HEK293T (cell line): ENCODE measurements around the gene C1QTNF1.

Source experiments
- CTCF ChIA-PET: fragments of 350-600 bp; formaldehyde crosslinking; extraction: SDS; loops from one replicate; lab custom pipeline; 2021; ENCODE audit warnings: antibody characterized with exemption, inconsistent platforms; lab: Yijun Ruan, JAX
- POLR2A ChIA-PET: fragments of 350-600 bp; formaldehyde crosslinking; extraction: SDS; loops from one replicate; lab custom pipeline; 2020; ENCODE audit warnings: antibody characterized with exemption, inconsistent platforms; lab: Yijun Ruan, JAX
- DNase-seq: peaks from one replicate; pipeline ENCODE4 v3.0.0; 2012; ENCODE audit warnings: mixed read lengths; ENCODE audit errors: extremely low spot score
- ARNT ChIP-seq: fragments of 450-650 bp; IDR thresholded peaks from 2 replicates; pipeline ENCODE4 v1.6.1; 2017; ENCODE audit warnings: mild to moderate bottlenecking
- BHLHE40 ChIP-seq: fragments of 450-650 bp; IDR thresholded peaks from 2 replicates; pipeline ENCODE4 v1.6.1; 2016; ENCODE audit warnings: mild to moderate bottlenecking, moderate library complexity, borderline replicate concordance
- CTBP1 ChIP-seq: fragments of 450-650 bp; IDR thresholded peaks from 2 replicates; pipeline ENCODE4 v1.6.1; 2016; ENCODE audit warnings: borderline replicate concordance
- ELF4 ChIP-seq: fragments of 450-650 bp; IDR thresholded peaks from 2 replicates; pipeline ENCODE4 v1.6.1; 2017; ENCODE audit warnings: antibody characterized with exemption
- FOXA1 ChIP-seq: fragments of 450-650 bp; IDR thresholded peaks from 2 replicates; pipeline ENCODE4 v1.6.1; 2016; ENCODE audit warnings: mild to moderate bottlenecking
- FOXK2 ChIP-seq: fragments of 450-650 bp; IDR thresholded peaks from 2 replicates; pipeline ENCODE4 v1.6.1; 2016; ENCODE audit warnings: mild to moderate bottlenecking
- FOXM1 ChIP-seq: fragments of 450-650 bp; IDR thresholded peaks from 2 replicates; pipeline ENCODE4 v1.6.1; 2017; ENCODE audit warnings: mild to moderate bottlenecking, borderline replicate concordance
- HDGF ChIP-seq: fragments of 450-650 bp; IDR thresholded peaks from 2 replicates; pipeline ENCODE4 v1.6.1; 2017; ENCODE audit warnings: antibody characterized with exemption, borderline replicate concordance
- L3MBTL2 ChIP-seq: fragments of 450-650 bp; conservative IDR thresholded peaks from 2 replicates; pipeline ENCODE4 v1.6.1; 2016; ENCODE audit warnings: mild to moderate bottlenecking
- LEF1 ChIP-seq: fragments of 450-650 bp; IDR thresholded peaks from 2 replicates; pipeline ENCODE4 v1.6.1; 2017; ENCODE audit warnings: mild to moderate bottlenecking, borderline replicate concordance
- NFRKB ChIP-seq: fragments of 450-650 bp; IDR thresholded peaks from 2 replicates; pipeline ENCODE4 v1.6.1; 2016; ENCODE audit warnings: mild to moderate bottlenecking, moderate library complexity
- PKNOX1 ChIP-seq: fragments of 450-650 bp; IDR thresholded peaks from 2 replicates; pipeline ENCODE4 v1.6.1; 2016
- SP1 ChIP-seq: fragments of 450-650 bp; IDR thresholded peaks from 2 replicates; pipeline ENCODE4 v1.6.1; 2017
- SUZ12 ChIP-seq: fragments of 450-650 bp; IDR thresholded peaks from 2 replicates; pipeline ENCODE4 v1.6.1; 2016; ENCODE audit warnings: mild to moderate bottlenecking
- TARDBP ChIP-seq: fragments of 450-650 bp; IDR thresholded peaks from 2 replicates; pipeline ENCODE4 v1.6.1; 2016
- ZNF384 ChIP-seq: fragments of 450-650 bp; IDR thresholded peaks from 2 replicates; pipeline ENCODE4 v1.6.1; 2016

C1QTNF1 gene

GRCh38 chr17:78990349-78991016 lies 33.5 kb upstream of the C1QTNF1 start:
- no peak for DNase-seq
- TF ChIP-seq FOXM1 (no peak), FOXA1 (no peak), HDGF (no peak), ZNF384 (no peak), LEF1 (no peak), CTBP1 (no peak), ARNT (no peak), TARDBP (no peak), FOXK2 (no peak), NFRKB (no peak), SUZ12 (no peak), ELF4 (no peak), SP1 (no peak)
- CTCF ChIA-PET: no interaction called here
- POLR2A ChIA-PET: interaction anchor here (1.3 kb wide), 1 partner anchor 12 kb away, joined by 3 read pairs; no protein-coding TSS in a partner anchor

- ChIA-PET POLR2A (interaction anchor here (1.3 kb wide), 1 partner anchor 12 kb away, joined by 3 read pairs; no protein-coding TSS in a partner anchor), CTCF (interaction anchor here (1.0 kb wide), 1 partner anchor 53 kb away, joined by 4 read pairs; no protein-coding TSS in a partner anchor)
- no peak for DNase-seq
- TF ChIP-seq L3MBTL2 (no peak), NFRKB (no peak), CTBP1 (no peak)
Measured at GRCh38 chr17:78991017-78991738, 32.8 kb upstream of the C1QTNF1 start.

GRCh38 chr17:78991906-78992532 lies 31.9 kb upstream of the C1QTNF1 start:
- ChIA-PET POLR2A (no interaction called here), CTCF (interaction anchor here (1.0 kb wide), 1 partner anchor 52 kb away, joined by 4 read pairs; no protein-coding TSS in a partner anchor)
- TF ChIP-seq CTBP1: no peak
- no peak for TF ChIP-seq PKNOX1
- TF ChIP-seq SUZ12: no peak
- TF ChIP-seq FOXK2: no peak
- no peak for TF ChIP-seq TARDBP
- TF ChIP-seq L3MBTL2: no peak
- no peak for TF ChIP-seq HDGF
- no peak for TF ChIP-seq BHLHE40
- no peak for TF ChIP-seq NFRKB
- TF ChIP-seq FOXM1: no peak
- no peak for TF ChIP-seq FOXA1
- TF ChIP-seq SP1: no peak
- TF ChIP-seq ZNF384: no peak
- TF ChIP-seq LEF1: no peak
- TF ChIP-seq ELF4: no peak
- TF ChIP-seq ARNT: no peak
- DNase-seq: no peak

GRCh38 chr17:78992542-78993212 lies 31.3 kb upstream of the C1QTNF1 start:
- TF ChIP-seq PKNOX1 (no peak), SUZ12 (no peak), ELF4 (no peak), L3MBTL2 (no peak), LEF1 (no peak), NFRKB (no peak), BHLHE40 (no peak), HDGF (no peak), ZNF384 (no peak), CTBP1 (no peak), FOXM1 (no peak), FOXA1 (no peak), ARNT (no peak)
- CTCF ChIA-PET: no interaction called here
- no peak for DNase-seq
- POLR2A ChIA-PET: no interaction called here

- TF ChIP-seq NFRKB (no peak), CTBP1 (no peak)
- DNase-seq: peak; percentile 83
- ChIA-PET CTCF (interaction anchor here (0.7 kb wide), 1 partner anchor 35 kb away, joined by 3 read pairs; no protein-coding TSS in a partner anchor), POLR2A (interaction anchor here (0.6 kb wide), 1 partner anchor 15 kb away, joined by 3 read pairs; no protein-coding TSS in a partner anchor)
Measured at GRCh38 chr17:78993241-78993956, 30.6 kb upstream of the C1QTNF1 start.
